GM04503 (cell line): ENCODE data around the gene AAGAB.
"Not testable (repeated sequence)": the region's sequence is repeated elsewhere in the genome, so short reads cannot be mapped to it uniquely, and the experiment has no call there.

Experiments
- DNase-seq: peaks from one replicate; pipeline ENCODE4 v3.0.0-alpha.2; 2012; ENCODE audit warnings: low read depth

AAGAB gene

GRCh38 chr15:67253101-67253500 lies 1.4 kb downstream of the AAGAB start:
- no peak for DNase-seq

GRCh38 chr15:67251318-67251717 lies 3.1 kb downstream of the AAGAB start:
- DNase-seq: no peak

DNA sequence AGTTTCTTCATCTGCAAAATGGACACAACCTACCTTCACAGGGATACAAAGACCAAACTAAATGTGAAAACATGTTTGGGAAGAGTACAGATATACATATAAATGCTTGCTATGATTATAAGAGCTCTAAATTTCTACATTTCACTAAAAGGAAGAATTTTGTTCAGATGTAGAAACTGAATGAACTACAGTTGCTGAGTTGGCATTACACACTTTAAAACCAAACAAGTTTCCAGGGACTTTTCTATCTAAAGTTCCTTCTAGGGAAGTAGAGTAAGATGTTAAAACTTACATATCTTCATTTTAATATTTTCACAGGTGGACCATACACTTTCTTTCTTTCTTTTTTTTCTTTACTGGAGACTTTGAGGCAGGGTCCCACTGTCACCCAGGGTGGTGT lies 4.6 kb downstream of the AAGAB start:
- no peak for DNase-seq

GRCh38 chr15:67248011-67248505 lies 6.4 kb downstream of the AAGAB start:
- no peak for DNase-seq

- not testable (repeated sequence) for DNase-seq
These were observed 7.9 kb downstream of the AAGAB start for GRCh38 chr15:67246606-67247005.

GRCh38 chr15:67244971-67245478 lies 9.4 kb downstream of the AAGAB start:
- DNase-seq: peak; percentile 43

DNA sequence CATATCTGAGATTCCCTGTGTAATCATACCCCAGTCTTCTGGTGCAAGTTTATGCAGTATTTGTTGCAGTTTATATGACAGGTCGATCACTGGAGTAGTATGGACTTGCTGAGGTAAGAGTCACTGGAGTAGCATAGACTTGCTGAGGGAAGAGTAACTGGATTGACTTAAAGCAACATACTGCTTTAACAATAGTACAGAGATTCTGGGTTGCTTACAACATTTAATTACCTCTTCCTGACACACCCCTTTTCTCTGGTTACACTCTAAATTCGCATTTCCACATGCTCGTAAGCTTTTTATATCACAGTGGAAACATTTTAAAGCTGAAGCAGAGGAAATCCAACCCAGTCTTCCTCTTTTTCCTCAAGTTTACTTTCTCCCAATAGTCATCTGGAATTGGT lies 11.8 kb downstream of the AAGAB start:
- no peak for DNase-seq

GRCh38 chr15:67241132-67241855 lies 13.2 kb downstream of the AAGAB start:
- DNase-seq: no peak

DNA sequence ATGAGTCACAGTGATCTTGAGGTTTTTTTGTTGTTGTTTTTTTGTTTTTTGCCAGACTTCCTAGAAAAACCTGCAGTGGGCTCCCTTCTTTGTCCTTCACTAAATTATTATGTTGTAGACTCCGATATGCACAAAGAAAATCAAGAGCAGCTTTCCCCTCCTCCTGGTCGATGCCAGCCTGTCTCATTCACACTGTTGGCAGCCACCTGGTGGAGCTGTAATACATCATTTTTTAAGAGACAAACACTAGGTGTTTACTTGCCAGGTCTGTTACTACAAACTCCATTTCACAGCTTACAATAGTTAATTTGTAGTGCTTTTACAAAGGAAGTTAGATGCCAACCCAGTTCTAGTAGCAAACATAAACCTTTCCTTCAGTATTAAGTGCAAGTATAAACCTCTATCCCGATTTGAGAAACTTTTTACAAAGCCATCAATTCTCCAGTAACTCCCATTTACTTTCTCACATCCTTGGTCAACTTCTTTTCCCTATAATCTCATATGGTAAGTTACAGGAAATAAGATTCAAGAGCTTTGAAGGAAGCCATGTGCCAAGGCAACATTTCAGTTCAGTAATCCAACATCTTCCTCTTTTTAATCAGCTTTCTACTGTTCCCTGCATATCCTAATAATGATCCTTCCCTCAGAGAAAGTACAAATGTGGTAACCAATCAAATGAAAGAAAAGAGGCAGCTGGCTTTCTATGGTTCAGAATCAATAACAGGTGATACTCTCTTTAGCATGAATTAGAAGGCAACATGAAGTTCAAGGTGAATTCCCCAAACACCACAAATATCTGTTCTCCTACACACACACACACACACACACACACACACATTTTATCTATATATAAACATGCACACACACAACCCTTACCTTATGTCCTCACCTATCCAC lies 14.0 kb downstream of the AAGAB start:
- no peak for DNase-seq

DNA sequence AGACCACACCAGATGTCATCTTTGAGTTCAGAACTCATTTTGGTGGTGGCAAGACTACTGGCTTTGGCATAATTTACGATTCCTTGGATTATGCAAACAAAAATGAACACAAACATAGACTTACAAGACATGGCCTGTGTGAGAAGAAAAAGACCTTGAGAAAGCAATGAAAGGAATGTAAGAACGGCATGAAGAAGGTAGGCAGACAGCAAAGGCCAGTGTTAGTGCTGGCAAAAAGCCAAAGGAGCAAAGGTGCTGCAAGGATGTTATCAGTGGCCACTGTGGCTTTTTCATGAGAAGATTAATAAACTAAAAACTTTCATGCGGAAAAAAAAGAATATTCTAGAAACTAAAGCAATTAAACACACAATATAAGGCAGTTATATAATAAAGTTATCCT lies 21.9 kb downstream of the AAGAB start:
- DNase-seq: no peak

DNA sequence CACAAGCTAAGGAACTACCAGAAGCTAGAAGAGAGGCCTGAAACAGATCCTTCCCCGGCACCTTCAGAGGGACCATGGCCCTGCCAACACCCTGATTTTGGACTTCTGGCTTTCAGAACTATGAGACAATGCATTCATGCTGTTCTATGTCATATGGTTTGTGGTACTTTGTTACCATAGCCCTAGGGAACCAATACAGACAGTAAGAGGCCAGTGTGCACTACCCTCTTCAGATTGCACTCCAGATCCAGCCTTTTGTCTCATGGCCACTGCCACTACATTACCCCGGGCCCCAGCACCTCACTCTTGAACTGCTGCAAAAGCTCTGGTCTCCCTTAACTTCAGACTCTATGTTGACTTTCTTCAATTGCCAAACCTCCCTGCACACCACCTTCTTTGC lies 24.0 kb downstream of the AAGAB start:
- DNase-seq: no peak

GRCh38 chr15:67228286-67228685 lies 26.2 kb downstream of the AAGAB start:
- no peak for DNase-seq

DNA sequence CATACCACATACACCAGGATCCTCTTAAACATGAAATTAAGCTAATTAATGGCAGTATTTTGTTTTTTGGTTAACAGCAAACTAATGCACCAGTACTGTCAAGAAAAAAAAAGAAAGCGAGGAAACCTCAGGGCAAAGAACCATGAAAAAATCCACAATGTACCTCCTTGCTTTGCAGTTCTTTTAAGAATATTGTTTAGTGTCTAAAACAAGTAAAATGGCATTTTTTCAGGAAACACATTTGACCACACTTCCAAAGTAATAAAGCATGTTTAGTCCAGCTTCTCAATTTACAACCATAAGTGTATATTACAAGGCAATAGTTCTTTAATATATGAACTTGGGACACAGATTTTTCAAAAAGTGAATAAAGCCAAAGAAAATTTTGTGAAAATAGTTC lies 26.6 kb downstream of the AAGAB start:
- DNase-seq: no peak

GRCh38 chr15:67227431-67227830 lies 27.0 kb downstream of the AAGAB start:
- no peak for DNase-seq

- DNase-seq: peak; percentile 51
These were observed 29.1 kb downstream of the AAGAB start for GRCh38 chr15:67225336-67225735.

DNA sequence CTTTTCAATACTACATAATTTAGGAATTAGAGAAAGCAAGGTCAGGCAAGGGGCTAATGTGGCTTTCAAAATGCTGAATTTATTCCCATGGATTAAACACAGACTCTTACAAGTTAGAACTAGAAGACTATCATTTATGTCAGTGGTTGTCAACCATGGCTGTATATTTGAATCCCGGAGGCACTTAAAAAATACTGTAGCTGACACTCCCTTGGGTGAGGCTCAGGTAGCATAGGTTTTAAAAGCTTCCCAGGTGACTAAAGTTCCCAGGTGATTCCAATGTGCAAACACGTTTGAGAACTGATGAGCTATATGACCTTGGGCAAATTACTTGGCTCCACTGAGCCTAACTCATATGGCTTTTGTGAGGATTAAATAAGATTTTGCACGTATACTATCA lies 29.6 kb downstream of the AAGAB start:
- DNase-seq: no peak

DNA sequence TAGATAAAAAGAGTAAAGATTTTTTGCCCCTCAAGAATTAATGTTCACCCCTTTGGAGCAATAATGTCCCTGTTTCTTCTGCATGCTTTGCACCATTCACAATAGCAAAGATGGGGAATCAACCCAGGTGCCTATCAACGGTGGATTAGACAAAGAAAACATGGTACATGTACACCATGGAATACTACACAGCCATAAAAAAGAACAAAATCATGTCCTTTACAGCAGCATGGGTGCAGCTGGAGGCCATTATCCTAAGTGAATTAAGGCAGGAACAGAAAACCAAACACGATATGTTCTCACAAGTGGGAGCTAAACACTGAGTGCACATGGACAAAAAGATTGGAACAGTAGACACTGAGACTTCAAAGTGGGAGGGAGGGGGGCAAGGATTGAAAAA lies 35.2 kb downstream of the AAGAB start:
- DNase-seq: no peak

DNA sequence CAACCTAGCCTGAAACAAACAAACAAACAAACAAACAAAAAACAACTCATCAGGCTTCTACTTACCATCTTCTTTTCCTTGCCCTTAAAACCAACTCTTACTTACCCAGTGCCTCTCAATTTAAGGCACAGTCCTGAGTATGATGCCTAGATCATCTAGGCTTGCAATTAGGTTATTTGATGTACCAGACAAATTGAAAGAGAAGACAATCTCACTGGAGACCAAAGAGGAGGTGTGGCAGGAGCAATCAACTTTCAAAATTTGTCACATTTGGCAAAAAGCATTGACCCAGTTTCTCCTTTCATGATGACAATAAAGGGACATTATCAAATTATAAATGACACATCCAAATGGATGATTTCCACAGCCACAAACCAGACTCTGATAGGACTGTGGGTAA lies 36.0 kb downstream of the AAGAB start:
- DNase-seq: no peak

DNA sequence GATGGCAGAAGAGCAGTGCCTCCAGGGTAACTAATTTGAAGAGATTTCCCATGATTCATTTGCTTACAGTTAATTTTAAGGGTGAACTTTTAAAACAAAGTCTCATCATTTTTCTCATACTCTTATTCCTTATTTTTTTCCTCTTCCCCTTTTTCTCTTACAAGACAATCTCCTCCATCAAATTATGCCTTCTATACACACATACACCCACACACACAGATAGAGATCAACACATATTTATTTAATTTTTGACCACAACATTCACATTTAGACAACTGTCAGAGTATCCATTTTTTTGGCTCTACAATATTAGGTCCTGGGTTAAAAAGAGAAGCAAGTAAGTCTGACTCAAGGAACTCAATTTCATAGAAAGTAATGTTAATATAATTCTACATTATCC lies 37.6 kb downstream of the AAGAB start:
- DNase-seq: no peak

- DNase-seq: no peak
These were observed 39.4 kb downstream of the AAGAB start for GRCh38 chr15:67215102-67215501.

DNA sequence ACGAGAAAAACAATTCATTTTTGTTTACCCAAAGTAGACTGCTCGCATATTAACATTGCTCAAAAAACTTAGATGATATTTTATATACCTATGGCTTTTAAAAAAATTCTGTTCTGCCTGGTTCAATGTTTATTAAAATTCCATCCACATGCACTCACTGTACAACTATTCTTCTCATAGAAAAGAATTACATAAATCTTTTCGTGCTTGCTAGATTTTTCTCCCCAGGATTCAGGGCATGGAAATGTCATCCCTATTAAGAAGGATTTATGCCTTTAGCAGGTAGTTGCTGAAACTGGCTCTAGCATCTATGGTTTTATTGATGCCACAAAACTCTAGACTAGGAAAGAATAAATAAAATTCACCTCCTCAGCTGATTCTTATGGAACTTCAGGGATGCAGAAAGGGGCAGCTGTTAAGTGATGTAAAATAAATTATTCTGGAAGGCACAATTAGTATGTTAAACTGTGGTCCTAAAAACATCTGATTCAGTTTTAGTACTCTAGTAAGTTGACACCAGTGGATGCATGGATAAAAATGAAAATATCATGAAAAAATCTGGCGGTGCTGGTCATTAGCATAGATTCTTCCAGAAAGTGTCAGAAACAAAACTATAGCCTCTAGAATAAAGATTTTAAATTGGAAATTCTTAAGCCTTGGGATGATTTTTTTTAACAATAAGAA lies 41.6 kb downstream of the AAGAB start:
- DNase-seq: no peak

DNA sequence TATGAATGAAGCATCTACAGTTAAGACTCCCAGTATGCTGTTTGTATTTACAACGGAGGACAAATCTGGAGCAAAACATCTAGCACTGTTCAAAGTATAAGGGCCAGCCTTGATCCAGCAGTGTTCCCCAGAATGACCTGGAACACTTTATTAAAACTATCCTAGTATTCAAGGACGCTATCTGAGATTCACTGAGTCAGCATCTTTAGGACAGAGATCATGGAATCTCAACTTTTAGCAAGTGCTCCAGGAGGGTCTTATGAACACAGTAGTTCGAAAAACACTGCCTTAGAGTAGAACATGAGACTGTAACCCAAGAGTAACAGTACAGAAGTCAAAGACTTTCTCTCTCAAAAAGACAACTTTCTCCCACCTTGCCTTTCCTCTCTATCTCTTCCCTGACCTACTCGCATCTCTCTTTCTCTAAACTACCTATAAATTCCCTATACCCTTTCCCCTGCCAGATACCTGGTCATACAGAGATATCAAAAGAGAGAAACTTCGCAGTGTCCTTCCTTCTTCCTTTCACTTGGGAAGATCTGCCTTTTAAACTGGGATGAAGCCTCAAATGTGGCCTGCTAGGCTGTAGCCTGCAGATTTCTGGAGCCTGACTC lies 43.8 kb downstream of the AAGAB start:
- no peak for DNase-seq
